ENCODE results near the gene RPS27L.
"Not testable (repeated sequence)": the region's sequence is repeated elsewhere in the genome, so short reads cannot be mapped to it uniquely, and the experiment has no call there.

The RPS27L gene

GRCh38 chr15:63135281-63135680 is 22.0 kb downstream of the RPS27L start:
- DNase-seq = no peak

- no peak for DNase-seq
Observed at GRCh38 chr15:63134245-63134985, 22.9 kb downstream of the RPS27L start.

- no peak for DNase-seq
Observed at GRCh38 chr15:63133786-63134185, 23.5 kb downstream of the RPS27L start.

GRCh38 chr15:63126726-63127125 is 30.6 kb downstream of the RPS27L start:
- no peak for DNase-seq

GRCh38 chr15:63124506-63124905 is 32.8 kb downstream of the RPS27L start:
- no peak for DNase-seq

- no peak for DNase-seq
Observed at GRCh38 chr15:63122002-63122875, 35.0 kb downstream of the RPS27L start.

GRCh38 chr15:63121382-63122001 is 35.8 kb downstream of the RPS27L start, which contains the start of gene LACTB:
Gene LACTB (plus strand): TSS chr15:63121861. CDS start chr15:63121872, 11 bp downstream.
- DNase-seq = peak; percentile 61

- no peak for DNase-seq
Observed at GRCh38 chr15:63118854-63119253, 38.4 kb downstream of the RPS27L start.

GRCh38 chr15:63114465-63114864 is 42.8 kb downstream of the RPS27L start:
- no peak for DNase-seq

GRCh38 chr15:63112871-63113270 is 44.4 kb downstream of the RPS27L start:
- no peak for DNase-seq

- DNase-seq = no peak
Observed at GRCh38 chr15:63111481-63111880, 45.8 kb downstream of the RPS27L start.

- DNase-seq = no peak
Observed at GRCh38 chr15:63110428-63111026, 46.8 kb downstream of the RPS27L start.

GRCh38 chr15:63109920-63110319 is 47.4 kb downstream of the RPS27L start:
- no peak for DNase-seq

- DNase-seq = no peak
Observed at GRCh38 chr15:63109498-63109897, 47.8 kb downstream of the RPS27L start.

- no peak for DNase-seq
Observed at GRCh38 chr15:63107895-63108546, 49.3 kb downstream of the RPS27L start.

- not testable (repeated sequence) for DNase-seq
Observed at GRCh38 chr15:63105354-63105753, 51.9 kb downstream of the RPS27L start.

- no peak for DNase-seq
Observed at GRCh38 chr15:63104727-63105126, 52.5 kb downstream of the RPS27L start.

- DNase-seq = no peak
Observed at GRCh38 chr15:63103416-63103815, 53.9 kb downstream of the RPS27L start.

GRCh38 chr15:63099581-63099980 is 57.7 kb downstream of the RPS27L start:
- not testable (repeated sequence) for DNase-seq

- DNase-seq = not testable (repeated sequence)
Observed at GRCh38 chr15:63098901-63099300, 58.4 kb downstream of the RPS27L start.
